SK-N-SH treated with all-trans-retinoic acid at 6 μM for 48 hours (cell line): ENCODE measurements around the gene DENND5B.

Source experiments
- CSDC2 ChIP-seq: fragments of 250-450 bp; sonication (Bioruptor Pico); IDR thresholded peaks from 2 replicates; pipeline ENCODE4 v1.5.0; 2020; ENCODE audit warnings: mild to moderate bottlenecking, moderate library complexity
- CSRNP3 ChIP-seq: fragments of 250-450 bp; sonication (Bioruptor Pico); IDR thresholded peaks from 2 replicates; pipeline ENCODE4 v1.5.1; 2021; ENCODE audit warnings: mild to moderate bottlenecking, moderate library complexity
- GLIS3 ChIP-seq: fragments of 250-450 bp; sonication (Bioruptor Pico); IDR thresholded peaks from 2 replicates; pipeline ENCODE4 v1.5.0; 2020; ENCODE audit warnings: mild to moderate bottlenecking, moderate library complexity
- SNAI2 ChIP-seq: fragments of 250-450 bp; sonication (Bioruptor Pico); IDR thresholded peaks from 2 replicates; pipeline ENCODE4 v1.5.0; 2020; ENCODE audit warnings: mild to moderate bottlenecking, moderate library complexity
- TOX ChIP-seq: fragments of 250-450 bp; sonication (Bioruptor Pico); IDR thresholded peaks from 2 replicates; pipeline ENCODE4 v1.8.0; 2021; ENCODE audit warnings: mild to moderate bottlenecking, moderate library complexity, borderline replicate concordance
- TF ChIP-seq, protein P1 (sequence below): fragments of 250-450 bp; sonication (Bioruptor Pico); IDR thresholded peaks from 2 replicates; pipeline ENCODE4 v1.5.1; 2020; ENCODE audit warnings: low read depth, mild to moderate bottlenecking, moderate library complexity
- TF ChIP-seq, protein P2 (sequence below): fragments of 250-450 bp; sonication (Bioruptor Pico); IDR thresholded peaks from 2 replicates; pipeline ENCODE4 v1.8.0; 2020; ENCODE audit warnings: mild to moderate bottlenecking, moderate library complexity, borderline replicate concordance

- TF ChIP-seq TOX (no peak), CSDC2 (no peak), SNAI2 (no peak), GLIS3 (CRISPR knock-in tag) (no peak), CSRNP3 (CRISPR knock-in tag) (no peak)
- TF ChIP-seq, protein P1, sequence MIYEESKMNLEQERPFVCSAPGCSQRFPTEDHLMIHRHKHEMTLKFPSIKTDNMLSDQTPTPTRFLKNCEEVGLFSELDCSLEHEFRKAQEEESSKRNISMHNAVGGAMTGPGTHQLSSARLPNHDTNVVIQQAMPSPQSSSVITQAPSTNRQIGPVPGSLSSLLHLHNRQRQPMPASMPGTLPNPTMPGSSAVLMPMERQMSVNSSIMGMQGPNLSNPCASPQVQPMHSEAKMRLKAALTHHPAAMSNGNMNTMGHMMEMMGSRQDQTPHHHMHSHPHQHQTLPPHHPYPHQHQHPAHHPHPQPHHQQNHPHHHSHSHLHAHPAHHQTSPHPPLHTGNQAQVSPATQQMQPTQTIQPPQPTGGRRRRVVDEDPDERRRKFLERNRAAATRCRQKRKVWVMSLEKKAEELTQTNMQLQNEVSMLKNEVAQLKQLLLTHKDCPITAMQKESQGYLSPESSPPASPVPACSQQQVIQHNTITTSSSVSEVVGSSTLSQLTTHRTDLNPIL (CRISPR knock-in tag), result no peak
- TF ChIP-seq, protein P2, sequence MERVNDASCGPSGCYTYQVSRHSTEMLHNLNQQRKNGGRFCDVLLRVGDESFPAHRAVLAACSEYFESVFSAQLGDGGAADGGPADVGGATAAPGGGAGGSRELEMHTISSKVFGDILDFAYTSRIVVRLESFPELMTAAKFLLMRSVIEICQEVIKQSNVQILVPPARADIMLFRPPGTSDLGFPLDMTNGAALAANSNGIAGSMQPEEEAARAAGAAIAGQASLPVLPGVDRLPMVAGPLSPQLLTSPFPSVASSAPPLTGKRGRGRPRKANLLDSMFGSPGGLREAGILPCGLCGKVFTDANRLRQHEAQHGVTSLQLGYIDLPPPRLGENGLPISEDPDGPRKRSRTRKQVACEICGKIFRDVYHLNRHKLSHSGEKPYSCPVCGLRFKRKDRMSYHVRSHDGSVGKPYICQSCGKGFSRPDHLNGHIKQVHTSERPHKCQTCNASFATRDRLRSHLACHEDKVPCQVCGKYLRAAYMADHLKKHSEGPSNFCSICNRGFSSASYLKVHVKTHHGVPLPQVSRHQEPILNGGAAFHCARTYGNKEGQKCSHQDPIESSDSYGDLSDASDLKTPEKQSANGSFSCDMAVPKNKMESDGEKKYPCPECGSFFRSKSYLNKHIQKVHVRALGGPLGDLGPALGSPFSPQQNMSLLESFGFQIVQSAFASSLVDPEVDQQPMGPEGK (CRISPR knock-in tag), result no peak
Observed at GRCh38 chr12:31508436-31509150, 82.3 kb downstream of the DENND5B start.
